NCI-H69 (cell line): Measurements from ENCODE around the gene TMTC1.

Experiments
- DNase-seq: peaks from one replicate; lab custom pipeline; 2025; lab: John Stamatoyannopoulos, UW

The TMTC1 gene

GRCh38 chr12:29739279-29739991, 44.3 kb downstream of the TMTC1 start:
- DNase-seq = no peak

- DNase-seq = no peak
Observed at GRCh38 chr12:29738365-29738764, 45.4 kb downstream of the TMTC1 start.

- DNase-seq = peak; percentile 7
Observed at GRCh38 chr12:29737644-29738043, 46.1 kb downstream of the TMTC1 start.

- DNase-seq = no peak
Observed at GRCh38 chr12:29735604-29736003, 48.1 kb downstream of the TMTC1 start.

GRCh38 chr12:29734734-29735133, 49.0 kb downstream of the TMTC1 start:
- no peak for DNase-seq

GRCh38 chr12:29734305-29734704, 49.4 kb downstream of the TMTC1 start:
- peak; percentile 6 for DNase-seq

- no peak for DNase-seq
Observed at GRCh38 chr12:29733501-29733900, 50.2 kb downstream of the TMTC1 start.

GRCh38 chr12:29733060-29733459, 50.7 kb downstream of the TMTC1 start:
- DNase-seq = no peak

- DNase-seq = no peak
Observed at GRCh38 chr12:29732593-29732992, 51.1 kb downstream of the TMTC1 start.

GRCh38 chr12:29732191-29732590, 51.6 kb downstream of the TMTC1 start:
- DNase-seq = no peak

- DNase-seq = no peak
Observed at GRCh38 chr12:29731591-29731990, 52.2 kb downstream of the TMTC1 start.

- DNase-seq = no peak
Observed at GRCh38 chr12:29730481-29730880, 53.3 kb downstream of the TMTC1 start.

- no peak for DNase-seq
Observed at GRCh38 chr12:29728030-29728429, 55.7 kb downstream of the TMTC1 start.

GRCh38 chr12:29726741-29727348, 56.9 kb downstream of the TMTC1 start:
- no peak for DNase-seq

GRCh38 chr12:29726321-29726692, 57.4 kb downstream of the TMTC1 start:
- peak; percentile 46 for DNase-seq

- DNase-seq = peak; percentile 76
Observed at GRCh38 chr12:29725587-29726320, 58.0 kb downstream of the TMTC1 start.

- DNase-seq = no peak
Observed at GRCh38 chr12:29722164-29722563, 61.6 kb downstream of the TMTC1 start.

GRCh38 chr12:29719381-29719780, 64.4 kb downstream of the TMTC1 start:
- no peak for DNase-seq

GRCh38 chr12:29717540-29718100, 66.1 kb downstream of the TMTC1 start:
- DNase-seq = no peak

GRCh38 chr12:29714966-29715365, 68.8 kb downstream of the TMTC1 start:
- DNase-seq = no peak

- no peak for DNase-seq
Observed at GRCh38 chr12:29713729-29714128, 70.0 kb downstream of the TMTC1 start.

- DNase-seq = peak; percentile 3
Observed at GRCh38 chr12:29711381-29711780, 72.4 kb downstream of the TMTC1 start.

GRCh38 chr12:29710104-29710503, 73.6 kb downstream of the TMTC1 start:
- peak; percentile 70 for DNase-seq
